Smooth muscle cell (in vitro differentiated cells): ENCODE measurements around the gene ZNF714. TPM values are rescaled to one million over a fixed set of nuclear protein-coding genes. Genes with fewer than 3 reads are reported as not detected.

Source experiments
- DNase-seq: peaks from one replicate; lab custom pipeline; 2025; ENCODE audit not compliant: unreplicated experiment; lab: John Stamatoyannopoulos, UW
- H2AFZ ChIP-seq: fragments of 200-600 bp; sonication (generic); 2 replicates; pipeline ENCODE4 v1.6.0; 2016; ENCODE audit warnings: antibody characterized with exemption, low read depth, mild to moderate bottlenecking
- H3F3A ChIP-seq: fragments of 200-600 bp; sonication (generic); 2 replicates; pipeline ENCODE4 v1.6.0; 2017; ENCODE audit warnings: antibody characterized with exemption, low read depth
- H3K27ac ChIP-seq: fragments of 200-600 bp; sonication (generic); 2 replicates; pipeline ENCODE4 v1.5.1; 2016; ENCODE audit warnings: low read depth, mild to moderate bottlenecking
- H3K27me3 ChIP-seq: fragments of 200-600 bp; sonication (generic); 2 replicates; pipeline ENCODE4 v1.6.1; 2016; ENCODE audit warnings: low read depth, mild to moderate bottlenecking
- H3K36me3 ChIP-seq: fragments of 200-600 bp; sonication (generic); 2 replicates; pipeline ENCODE4 v1.5.1; 2016; ENCODE audit warnings: low read depth
- H3K4me1 ChIP-seq: fragments of 200-600 bp; sonication (generic); 2 replicates; pipeline ENCODE4 v1.5.1; 2016; ENCODE audit warnings: low read depth
- H3K4me2 ChIP-seq: fragments of 200-600 bp; sonication (generic); 2 replicates; pipeline ENCODE4 v1.6.0; 2016; ENCODE audit warnings: mild to moderate bottlenecking
- H3K4me3 ChIP-seq: fragments of 200-600 bp; sonication (generic); 2 replicates; pipeline ENCODE4 v1.5.1; 2016; ENCODE audit warnings: mild to moderate bottlenecking
- H3K79me2 ChIP-seq: fragments of 200-600 bp; sonication (generic); 2 replicates; pipeline ENCODE4 v1.6.0; 2016; ENCODE audit warnings: low read depth, mild to moderate bottlenecking
- H3K9ac ChIP-seq: fragments of 200-600 bp; sonication (generic); 2 replicates; pipeline ENCODE4 v1.6.0; 2016; ENCODE audit warnings: low read depth
- H3K9me3 ChIP-seq: fragments of 200-600 bp; sonication (generic); replicated peaks from 2 replicates; pipeline ENCODE4 v1.5.1; 2016; ENCODE audit warnings: low read depth
- H4K20me1 ChIP-seq: fragments of 200-600 bp; sonication (generic); 2 replicates; pipeline ENCODE4 v1.6.0; 2016; ENCODE audit warnings: low read depth
- WGBS: methylation state at CpG from one replicate; pipeline ENCODE4 v1.1.7; 2016; ENCODE audit warnings: low lambda C conversion rate; 5-methylcytosine and 5-hydroxymethylcytosine counted together
- polyA plus RNA-seq: library from polyadenylated mRNA; unstranded; fragments of >200 nt; fragmentation: Nextera tagmentation; extraction: Ambion mirVana; gene quantifications from 2 replicates; pipeline ENCODE4 v1.2.1, GENCODE V29; 2016
- total RNA-seq: library from RNA; depleted of rRNA; stranded (reverse); fragments of >200 nt; gene quantifications from 2 replicates; pipeline ENCODE4 v1.2.3, GENCODE V29; 2014
- TF ChIP-seq, protein P1 (sequence below): fragments of 200-600 bp; sonication (generic); IDR thresholded peaks from 2 replicates; pipeline ENCODE4 v1.5.1; 2017; ENCODE audit warnings: borderline replicate concordance, mild to moderate bottlenecking, antibody characterized with exemption; ENCODE audit not compliant: insufficient read depth, poor library complexity, severe bottlenecking

The ZNF714 gene
- total and polyA plus RNA-seq, 2 experiments from 2014 or later: 8.7 to 15.3 TPM

DNA sequence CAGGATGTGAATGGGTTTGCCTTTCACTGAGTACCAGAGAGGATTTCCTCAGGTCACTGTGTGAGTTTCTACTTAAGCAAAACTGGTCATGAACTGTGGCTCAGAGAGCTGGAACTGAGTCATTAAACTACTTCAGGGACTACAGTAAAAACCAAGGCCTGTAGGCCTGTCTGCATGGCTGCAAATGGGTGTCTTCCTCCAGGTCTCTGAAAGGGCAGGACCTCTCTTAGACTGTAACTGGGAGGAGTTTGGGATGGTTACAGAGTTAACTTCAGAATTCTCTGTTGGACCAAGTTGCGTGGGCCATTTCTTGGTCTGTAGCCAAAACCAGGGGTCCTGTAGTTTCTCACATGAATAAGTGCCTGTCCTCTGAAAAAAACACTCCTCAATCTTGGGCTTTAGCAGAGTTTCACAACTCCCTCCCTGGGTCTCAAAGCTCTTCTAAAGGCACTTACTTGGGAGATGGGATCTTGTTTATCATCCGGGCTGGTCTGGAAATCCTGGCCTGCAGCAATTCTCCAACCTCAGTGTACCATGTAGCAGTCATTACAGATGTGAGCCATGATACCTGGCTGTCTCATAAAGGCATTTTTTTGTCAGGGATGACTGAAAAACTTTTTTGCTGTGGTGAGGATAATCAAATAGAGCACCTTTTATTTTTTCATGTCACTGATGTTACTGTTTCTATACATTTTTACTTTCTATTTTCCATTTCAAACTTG, 19.7 kb downstream of the ZNF714 start:
- Histone ChIP-seq H3K9ac (no peak overlapping the region), H3K79me2 (peaks cover 4% of the 10 kb centered on the region), H3K4me2 (peak overlapping the region; percentile 16), H3K4me1 (no peaks in the 10 kb centered on the region), H2AFZ (no peak overlapping the region), H3K4me3 (no peak overlapping the region), H3K36me3 (no peaks in the 10 kb centered on the region), H3K27ac (peak overlapping the region; percentile 49), H4K20me1 (no peaks in the 10 kb centered on the region), H3F3A (no peaks in the 10 kb centered on the region), H3K27me3 (no peaks in the 10 kb centered on the region), H3K9me3 (no peaks in the 10 kb centered on the region)
- no peak for DNase-seq
- 17% methylated on average over 2 of the region's 2 CpGs for WGBS
- TF ChIP-seq, protein P1, sequence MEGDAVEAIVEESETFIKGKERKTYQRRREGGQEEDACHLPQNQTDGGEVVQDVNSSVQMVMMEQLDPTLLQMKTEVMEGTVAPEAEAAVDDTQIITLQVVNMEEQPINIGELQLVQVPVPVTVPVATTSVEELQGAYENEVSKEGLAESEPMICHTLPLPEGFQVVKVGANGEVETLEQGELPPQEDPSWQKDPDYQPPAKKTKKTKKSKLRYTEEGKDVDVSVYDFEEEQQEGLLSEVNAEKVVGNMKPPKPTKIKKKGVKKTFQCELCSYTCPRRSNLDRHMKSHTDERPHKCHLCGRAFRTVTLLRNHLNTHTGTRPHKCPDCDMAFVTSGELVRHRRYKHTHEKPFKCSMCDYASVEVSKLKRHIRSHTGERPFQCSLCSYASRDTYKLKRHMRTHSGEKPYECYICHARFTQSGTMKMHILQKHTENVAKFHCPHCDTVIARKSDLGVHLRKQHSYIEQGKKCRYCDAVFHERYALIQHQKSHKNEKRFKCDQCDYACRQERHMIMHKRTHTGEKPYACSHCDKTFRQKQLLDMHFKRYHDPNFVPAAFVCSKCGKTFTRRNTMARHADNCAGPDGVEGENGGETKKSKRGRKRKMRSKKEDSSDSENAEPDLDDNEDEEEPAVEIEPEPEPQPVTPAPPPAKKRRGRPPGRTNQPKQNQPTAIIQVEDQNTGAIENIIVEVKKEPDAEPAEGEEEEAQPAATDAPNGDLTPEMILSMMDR: no peak

GRCh38 chr19:21109116-21109515, 27.1 kb downstream of the ZNF714 start:
- DNase-seq: no peak
- H3K79me2 ChIP-seq: peaks cover 16% of the 10 kb centered on the region

DNA sequence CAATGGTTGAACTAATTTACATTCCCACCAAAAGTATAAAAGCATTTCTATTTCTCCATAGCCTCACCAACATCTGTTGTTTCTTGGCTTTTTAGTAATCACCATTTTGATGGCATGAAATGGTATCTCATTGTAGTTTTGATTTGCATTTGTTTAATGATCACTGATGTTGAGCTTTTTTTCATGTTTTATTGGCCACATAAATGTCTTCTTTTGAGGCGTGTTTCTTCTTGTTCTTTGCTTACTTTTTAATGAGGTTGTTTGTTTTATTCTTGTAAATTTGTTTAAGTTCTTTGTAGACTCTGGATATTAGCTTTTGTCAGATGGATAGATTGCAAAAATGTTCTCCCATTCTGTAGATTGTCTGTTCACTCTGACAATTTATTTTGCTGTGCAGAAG, 28.2 kb downstream of the ZNF714 start:
- no peak overlapping the region for H3K27ac ChIP-seq
- TF ChIP-seq, protein P1: no peak
- H3K36me3 ChIP-seq: peaks cover 7% of the 10 kb centered on the region
- no peaks in the 10 kb centered on the region for H4K20me1 ChIP-seq
- H3F3A ChIP-seq: no peaks in the 10 kb centered on the region
- H3K79me2 ChIP-seq: peaks cover 16% of the 10 kb centered on the region
- H2AFZ ChIP-seq: no peak overlapping the region
- no peak overlapping the region for H3K4me3 ChIP-seq
- no peak overlapping the region for H3K9ac ChIP-seq
- no peak overlapping the region for H3K4me2 ChIP-seq
- DNase-seq: no peak
- WGBS: 100% methylated on average over 1 of the region's 1 CpG
- no peaks in the 10 kb centered on the region for H3K4me1 ChIP-seq
- H3K9me3 ChIP-seq: no peaks in the 10 kb centered on the region
- H3K27me3 ChIP-seq: no peaks in the 10 kb centered on the region

More at GRCh38 chr19:21109116-21109515, 27.1 kb downstream of the ZNF714 start:
- no peaks in the 10 kb centered on the region for H3F3A ChIP-seq
- no peak overlapping the region for H3K9ac ChIP-seq
- no peak overlapping the region for H2AFZ ChIP-seq
- TF ChIP-seq, protein P1: no peak
- H3K27ac ChIP-seq: peak overlapping the region; percentile 38
- no peaks in the 10 kb centered on the region for H4K20me1 ChIP-seq
- no peak overlapping the region for H3K4me3 ChIP-seq
- H3K27me3 ChIP-seq: no peaks in the 10 kb centered on the region
- no peaks in the 10 kb centered on the region for H3K9me3 ChIP-seq
- H3K4me1 ChIP-seq: no peaks in the 10 kb centered on the region
- H3K36me3 ChIP-seq: no peaks in the 10 kb centered on the region
- H3K4me2 ChIP-seq: no peak overlapping the region

- H3F3A ChIP-seq: no peaks in the 10 kb centered on the region
- no peak overlapping the region for H3K9ac ChIP-seq
- no peaks in the 10 kb centered on the region for H3K4me1 ChIP-seq
- H2AFZ ChIP-seq: no peak overlapping the region
- no peak for DNase-seq
- H3K36me3 ChIP-seq: peaks cover 16% of the 10 kb centered on the region
- H3K4me3 ChIP-seq: no peak overlapping the region
- H3K79me2 ChIP-seq: peaks cover 9% of the 10 kb centered on the region
- no peak overlapping the region for H3K4me2 ChIP-seq
- no peak overlapping the region for H3K27ac ChIP-seq
- no peaks in the 10 kb centered on the region for H3K27me3 ChIP-seq
- H4K20me1 ChIP-seq: no peaks in the 10 kb centered on the region
- no peaks in the 10 kb centered on the region for H3K9me3 ChIP-seq
- TF ChIP-seq, protein P1: no peak
These were observed 33.4 kb downstream of the ZNF714 start for GRCh38 chr19:21115430-21115829.
